GM23338 (cell line): Measurements from ENCODE around the gene SP6. TPM values are rescaled to one million over a fixed set of nuclear protein-coding genes. Genes with fewer than 3 reads are reported as not detected.

ENCODE experiments used
- ATAC-seq: fragments of 200-7000 bp; cut with Tn5 transposase; 3 replicates; pipeline ENCODE4 v1.9.1; 2020
- DNase-seq: peaks from one replicate; pipeline ENCODE4 v3.0.0-alpha.2; 2015; ENCODE audit warnings: low spot score
- H2AFZ ChIP-seq: fragments of 200-600 bp; sonication (generic); 2 replicates; pipeline ENCODE4 v1.8.0; 2016; ENCODE audit warnings: antibody characterized with exemption, mild to moderate bottlenecking, moderate library complexity
- H3F3A ChIP-seq: fragments of 200-600 bp; sonication (generic); replicated peaks from 2 replicates; pipeline ENCODE4 v1.8.0; 2017; ENCODE audit warnings: antibody characterized with exemption, mixed run types, low read depth
- H3K27ac ChIP-seq: fragments of 200-600 bp; sonication (generic); 2 replicates; pipeline ENCODE4 v1.6.1; 2016; ENCODE audit warnings: low read depth
- H3K27me3 ChIP-seq: fragments of 200-600 bp; sonication (generic); 2 replicates; pipeline ENCODE4 v1.8.0; 2016; ENCODE audit warnings: mild to moderate bottlenecking, mixed run types, moderate library complexity; ENCODE audit not compliant: insufficient read depth
- H3K36me3 ChIP-seq: fragments of 200-600 bp; sonication (generic); 2 replicates; pipeline ENCODE4 v1.8.0; 2016; ENCODE audit warnings: mild to moderate bottlenecking; ENCODE audit not compliant: insufficient read depth
- H3K4me1 ChIP-seq: fragments of 200-600 bp; sonication (generic); 2 replicates; pipeline ENCODE4 v1.8.0; 2016; ENCODE audit warnings: mild to moderate bottlenecking, moderate library complexity; ENCODE audit not compliant: insufficient read depth
- H3K4me2 ChIP-seq: fragments of 200-600 bp; sonication (generic); 2 replicates; pipeline ENCODE4 v1.7.1; 2017; ENCODE audit warnings: mixed run types
- H3K4me3 ChIP-seq: fragments of 200-600 bp; sonication (generic); 2 replicates; pipeline ENCODE4 v1.6.1; 2016; ENCODE audit warnings: mixed run types
- H3K79me2 ChIP-seq: fragments of 200-600 bp; sonication (generic); replicated peaks from 2 replicates; pipeline ENCODE4 v1.8.0; 2017; ENCODE audit warnings: mild to moderate bottlenecking; ENCODE audit not compliant: insufficient read depth
- H3K9me2 ChIP-seq: fragments of 200-600 bp; sonication (generic); 2 replicates; pipeline ENCODE4 v1.8.0; 2017; ENCODE audit not compliant: insufficient read depth
- H4K20me1 ChIP-seq: fragments of 200-600 bp; sonication (generic); replicated peaks from 2 replicates; pipeline ENCODE4 v1.8.0; 2017; ENCODE audit warnings: mild to moderate bottlenecking; ENCODE audit not compliant: insufficient read depth
- H3K27ac Mint-ChIP-seq: 2 replicates; pipeline ENCODE4 v1.8.0; 2020; ENCODE audit warnings: inconsistent platforms, mild to moderate bottlenecking, moderate library complexity, mixed read lengths
- H3K27me3 Mint-ChIP-seq: 3 replicates; pipeline ENCODE4 v1.8.0; 2022; ENCODE audit warnings: low read depth, mild to moderate bottlenecking, moderate library complexity, mixed read lengths, inconsistent platforms; ENCODE audit not compliant: insufficient read depth, poor library complexity
- H3K36me3 Mint-ChIP-seq: 3 replicates; pipeline ENCODE4 v1.8.0; 2021; ENCODE audit warnings: low read depth, mild to moderate bottlenecking, inconsistent platforms, moderate library complexity, mixed read lengths
- H3K4me1 Mint-ChIP-seq: 3 replicates; pipeline ENCODE4 v1.8.0; 2020; ENCODE audit warnings: mild to moderate bottlenecking, inconsistent platforms, mixed read lengths
- H3K4me3 Mint-ChIP-seq: 3 replicates; pipeline ENCODE4 v1.8.0; 2021; ENCODE audit warnings: moderate library complexity, mild to moderate bottlenecking, inconsistent platforms, mixed read lengths
- H3K9me3 Mint-ChIP-seq: 3 replicates; pipeline ENCODE4 v1.8.0; 2020; ENCODE audit warnings: moderate library complexity, mild to moderate bottlenecking, inconsistent platforms, mixed read lengths
- ETS1 ChIP-seq: IDR thresholded peaks from 2 replicates; pipeline ENCODE4 v1.6.1; 2016; ENCODE audit warnings: antibody characterized with exemption
- NANOG ChIP-seq: IDR thresholded peaks from 2 replicates; pipeline ENCODE4 v1.6.1; 2016; ENCODE audit warnings: antibody characterized with exemption, borderline replicate concordance
- POLR2AphosphoS5 ChIP-seq: IDR thresholded peaks from 2 replicates; pipeline ENCODE4 v1.6.1; 2016; ENCODE audit warnings: antibody characterized with exemption, low read depth
- ZNF331 ChIP-seq: fragments of 250-450 bp; sonication (Bioruptor Pico); IDR thresholded peaks from 2 replicates; pipeline ENCODE4 v1.5.0; 2020; ENCODE audit warnings: low read depth, mild to moderate bottlenecking, moderate library complexity
- polyA plus RNA-seq: library from polyadenylated mRNA; unstranded; fragments of >200 nt; fragmentation: Nextera tagmentation; extraction: Ambion mirVana; gene quantifications from 2 replicates; pipeline ENCODE4 v1.2.1, GENCODE V29; 2016
- total RNA-seq: library from RNA; depleted of rRNA; stranded (reverse); fragments of >200 nt; shearing (Covaris generic); gene quantifications from 2 replicates; pipeline ENCODE4 v1.2.3, GENCODE V29; 2014
- TF ChIP-seq, protein P1 (sequence below): IDR thresholded peaks from one replicate; pipeline ENCODE4 v1.6.1; 2018; ENCODE audit warnings: antibody characterized with exemption; ENCODE audit not compliant: unreplicated experiment

The SP6 gene
- total and polyA plus RNA-seq, 2 experiments from 2014 or later: 0.13 to 1.0 TPM

- Histone ChIP-seq H3F3A (peaks cover 6% of the 10 kb centered on the region; the same call in 1 of the 2 replicates), H3K27ac (no peak overlapping the region), H3K27me3 (peaks cover 66% of the 10 kb centered on the region), H3K79me2 (no peaks in the 10 kb centered on the region), H4K20me1 (peaks cover 5% of the 10 kb centered on the region; the same call in 1 of the 2 replicates), H3K36me3 (no peaks in the 10 kb centered on the region), H3K9me2 (no peaks in the 10 kb centered on the region), H3K4me1 (peaks cover 49% of the 10 kb centered on the region), H3K4me2 (peak overlapping the region; percentile 95), H2AFZ (no peak overlapping the region), H3K4me3 (peak overlapping the region; percentile 75)
- H3K27ac Mint-ChIP-seq: no peak overlapping the region
- peak; percentile 34 for DNase-seq
- no peak for ATAC-seq
- no peaks in the 10 kb centered on the region for H3K9me3 Mint-ChIP-seq
- peaks cover 64% of the 10 kb centered on the region for H3K4me1 Mint-ChIP-seq
- TF ChIP-seq NANOG (0 out of 2 replicates have a peak, but pooled peaks have one; percentile 4), ETS1 (no peak)
- no peaks in the 10 kb centered on the region for H3K36me3 Mint-ChIP-seq
- H3K4me3 Mint-ChIP-seq: peak overlapping the region; percentile 64
- peaks cover 48% of the 10 kb centered on the region for H3K27me3 Mint-ChIP-seq
Measured at GRCh38 chr17:47873200-47874090, 22.5 kb upstream of the SP6 start.

GRCh38 chr17:47872651-47873161 is 21.7 kb upstream of the SP6 start:
- peak; percentile 76 for DNase-seq
- no peaks in the 10 kb centered on the region for H3K36me3 Mint-ChIP-seq
- peak overlapping the region; percentile 75 for H3K4me3 ChIP-seq

More at GRCh38 chr17:47872651-47873161, 21.7 kb upstream of the SP6 start:
- Histone ChIP-seq H3K27me3 (peaks cover 71% of the 10 kb centered on the region), H4K20me1 (peaks cover 5% of the 10 kb centered on the region; the same call in 1 of the 2 replicates), H3K79me2 (no peaks in the 10 kb centered on the region), H3K9me2 (no peaks in the 10 kb centered on the region), H2AFZ (peak overlapping the region; percentile 98), H3K27ac (no peak overlapping the region), H3K36me3 (no peaks in the 10 kb centered on the region), H3K4me2 (peak overlapping the region; percentile 95), H3K4me1 (peaks cover 47% of the 10 kb centered on the region), H3F3A (peaks cover 6% of the 10 kb centered on the region; the same call in 1 of the 2 replicates)
- H3K27ac Mint-ChIP-seq: no peak overlapping the region
- H3K9me3 Mint-ChIP-seq: no peaks in the 10 kb centered on the region
- peaks cover 57% of the 10 kb centered on the region for H3K4me1 Mint-ChIP-seq
- TF ChIP-seq POLR2AphosphoS5: 0 out of 2 replicates have a peak, but pooled peaks have one; percentile 20
- TF ChIP-seq, protein P1, sequence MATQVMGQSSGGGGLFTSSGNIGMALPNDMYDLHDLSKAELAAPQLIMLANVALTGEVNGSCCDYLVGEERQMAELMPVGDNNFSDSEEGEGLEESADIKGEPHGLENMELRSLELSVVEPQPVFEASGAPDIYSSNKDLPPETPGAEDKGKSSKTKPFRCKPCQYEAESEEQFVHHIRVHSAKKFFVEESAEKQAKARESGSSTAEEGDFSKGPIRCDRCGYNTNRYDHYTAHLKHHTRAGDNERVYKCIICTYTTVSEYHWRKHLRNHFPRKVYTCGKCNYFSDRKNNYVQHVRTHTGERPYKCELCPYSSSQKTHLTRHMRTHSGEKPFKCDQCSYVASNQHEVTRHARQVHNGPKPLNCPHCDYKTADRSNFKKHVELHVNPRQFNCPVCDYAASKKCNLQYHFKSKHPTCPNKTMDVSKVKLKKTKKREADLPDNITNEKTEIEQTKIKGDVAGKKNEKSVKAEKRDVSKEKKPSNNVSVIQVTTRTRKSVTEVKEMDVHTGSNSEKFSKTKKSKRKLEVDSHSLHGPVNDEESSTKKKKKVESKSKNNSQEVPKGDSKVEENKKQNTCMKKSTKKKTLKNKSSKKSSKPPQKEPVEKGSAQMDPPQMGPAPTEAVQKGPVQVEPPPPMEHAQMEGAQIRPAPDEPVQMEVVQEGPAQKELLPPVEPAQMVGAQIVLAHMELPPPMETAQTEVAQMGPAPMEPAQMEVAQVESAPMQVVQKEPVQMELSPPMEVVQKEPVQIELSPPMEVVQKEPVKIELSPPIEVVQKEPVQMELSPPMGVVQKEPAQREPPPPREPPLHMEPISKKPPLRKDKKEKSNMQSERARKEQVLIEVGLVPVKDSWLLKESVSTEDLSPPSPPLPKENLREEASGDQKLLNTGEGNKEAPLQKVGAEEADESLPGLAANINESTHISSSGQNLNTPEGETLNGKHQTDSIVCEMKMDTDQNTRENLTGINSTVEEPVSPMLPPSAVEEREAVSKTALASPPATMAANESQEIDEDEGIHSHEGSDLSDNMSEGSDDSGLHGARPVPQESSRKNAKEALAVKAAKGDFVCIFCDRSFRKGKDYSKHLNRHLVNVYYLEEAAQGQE: no peak
- no peak for TF ChIP-seq ZNF331 (CRISPR knock-in tag)
- TF ChIP-seq ETS1: no peak
- ATAC-seq: peak; percentile 70
- H3K27me3 Mint-ChIP-seq: peaks cover 53% of the 10 kb centered on the region
- H3K4me3 Mint-ChIP-seq: peak overlapping the region; percentile 64
